RPMI7951 (cell line): Measurements from ENCODE around the gene TRMT11. TPM values are rescaled to one million over a fixed set of nuclear protein-coding genes. Genes with fewer than 3 reads are reported as not detected.
"Not testable (repeated sequence)": the region's sequence is repeated elsewhere in the genome, so short reads cannot be mapped to it uniquely, and the experiment has no call there.

Experiments used
- DNase-seq: peaks from one replicate; pipeline ENCODE4 v3.0.0-alpha.2; 2012; ENCODE audit warnings: low read depth
- total RNA-seq: library from RNA; depleted of rRNA; stranded (reverse); fragments of >200 nt; shearing (Covaris generic); gene quantifications from 2 replicates; pipeline ENCODE4 v1.2.3, GENCODE V29; 2014; rRNA removed

TRMT11 gene
- total RNA-seq: 27.0 and 28.6 TPM in 2 replicates

DNA sequence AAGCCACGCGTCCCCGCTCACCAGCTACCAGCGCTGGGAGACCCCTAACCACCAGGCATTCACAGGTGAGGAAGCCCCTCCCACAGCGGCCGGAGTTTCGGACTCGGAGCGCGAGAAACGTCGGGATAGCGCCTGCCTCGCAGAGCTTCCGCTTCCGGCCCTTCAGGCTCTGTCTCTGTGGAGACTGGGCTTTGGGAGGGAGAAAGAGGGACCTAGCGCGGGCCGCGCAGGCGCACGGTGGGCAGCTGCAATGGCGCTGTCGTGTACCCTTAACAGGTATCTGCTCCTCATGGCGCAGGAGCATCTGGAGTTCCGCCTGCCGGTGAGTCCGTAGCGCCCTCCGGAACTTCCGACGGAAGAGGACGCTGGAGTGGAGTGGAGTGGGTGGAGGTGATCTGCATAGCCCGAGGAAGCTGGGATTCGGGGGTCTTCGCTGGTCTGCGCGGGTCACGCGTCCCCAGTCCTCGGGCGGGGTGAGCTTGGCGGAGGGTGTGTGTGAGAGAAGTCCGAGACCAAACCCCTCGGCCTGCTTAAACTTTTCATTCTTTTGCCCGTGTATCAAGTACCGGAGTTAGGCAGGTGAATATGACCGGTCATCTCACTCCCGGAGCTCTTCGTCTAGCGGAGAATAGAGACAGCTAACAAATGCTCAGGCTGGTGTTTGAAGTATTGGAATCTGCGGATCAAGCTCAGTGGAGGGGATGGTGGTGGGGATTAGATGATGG lies at the start of gene TRMT11:
Gene TRMT11 (plus strand): TSS at position 240 of the 725 bp plus-strand sequence. CDS start 11 bp downstream, at position 251.
- DNase-seq: peak; percentile 85

DNA sequence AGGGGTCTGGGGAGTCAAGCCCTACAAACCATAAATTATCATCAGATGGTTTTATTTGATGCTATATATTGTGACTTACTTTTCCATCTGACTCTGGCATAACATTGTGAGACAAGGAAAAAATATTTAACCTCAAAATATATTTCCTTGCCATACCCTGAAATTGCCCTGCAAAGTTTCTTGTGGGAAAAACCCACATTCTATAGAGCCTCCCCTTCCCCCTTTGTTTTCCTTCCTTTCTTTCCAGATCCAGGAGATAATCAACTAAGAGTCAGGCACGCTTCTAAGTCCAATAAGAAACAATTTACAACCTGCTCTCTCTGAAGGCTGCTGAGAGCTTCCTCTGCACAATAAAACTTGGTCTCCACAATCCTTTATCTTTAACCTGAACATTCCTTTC lies 47.3 kb upstream of the TRMT11 start:
- no peak for DNase-seq

DNA sequence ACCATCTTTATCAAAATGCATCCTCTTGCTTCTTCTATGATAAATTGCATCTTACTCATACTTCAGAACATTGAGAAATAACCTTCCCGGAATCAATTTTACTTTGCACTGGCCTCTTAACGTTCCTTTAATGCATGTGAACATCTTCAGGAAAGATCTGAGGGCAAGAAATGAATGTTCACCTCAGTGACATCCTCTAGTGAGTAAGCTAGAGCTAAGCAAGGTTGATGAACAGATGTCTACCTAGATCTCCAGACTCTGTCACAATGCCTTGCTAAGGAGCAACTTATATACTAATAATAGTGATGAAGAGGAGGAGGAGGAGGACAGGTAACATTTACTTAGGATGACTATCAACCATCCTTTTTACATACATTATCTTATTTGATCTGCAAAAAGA lies 46.5 kb upstream of the TRMT11 start:
- no peak for DNase-seq

DNA sequence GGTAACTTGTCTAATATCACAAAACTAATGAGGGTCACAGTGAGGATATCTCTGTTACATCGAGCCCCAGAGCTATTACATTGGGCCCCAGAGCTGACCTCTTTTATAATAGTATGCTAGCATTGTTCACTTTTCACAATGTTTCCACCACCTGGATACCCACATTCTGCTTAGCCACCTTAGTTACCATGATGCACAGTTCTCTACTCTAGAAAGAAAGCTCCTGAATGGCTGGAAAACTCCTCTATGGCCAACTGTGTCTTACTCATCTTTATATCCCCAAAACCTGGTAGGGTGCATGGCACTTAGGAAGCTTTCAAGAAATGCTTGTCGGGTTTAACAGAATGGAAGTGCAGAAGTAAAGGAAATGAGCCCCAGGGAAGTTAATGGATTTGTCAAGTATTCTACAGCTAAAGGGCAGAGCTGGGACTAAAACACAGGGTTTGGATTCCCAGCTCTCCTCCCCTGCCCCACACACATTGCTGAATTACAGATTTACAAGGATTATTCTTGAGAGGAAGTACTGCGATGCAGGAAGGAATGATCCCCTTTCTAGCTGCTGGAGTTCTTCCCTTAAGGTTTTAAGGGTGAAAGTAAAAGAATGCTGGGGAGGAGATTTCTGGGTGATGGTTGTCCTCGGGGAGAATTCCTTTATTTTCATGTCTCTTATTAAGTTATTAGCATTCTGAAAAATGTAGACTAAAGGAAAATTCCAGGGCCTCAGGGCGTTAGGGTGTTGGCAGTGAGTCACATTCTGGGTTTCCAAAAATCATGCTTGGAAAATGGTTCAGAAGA lies 45.9 kb upstream of the TRMT11 start:
- DNase-seq: peak; percentile 72

DNA sequence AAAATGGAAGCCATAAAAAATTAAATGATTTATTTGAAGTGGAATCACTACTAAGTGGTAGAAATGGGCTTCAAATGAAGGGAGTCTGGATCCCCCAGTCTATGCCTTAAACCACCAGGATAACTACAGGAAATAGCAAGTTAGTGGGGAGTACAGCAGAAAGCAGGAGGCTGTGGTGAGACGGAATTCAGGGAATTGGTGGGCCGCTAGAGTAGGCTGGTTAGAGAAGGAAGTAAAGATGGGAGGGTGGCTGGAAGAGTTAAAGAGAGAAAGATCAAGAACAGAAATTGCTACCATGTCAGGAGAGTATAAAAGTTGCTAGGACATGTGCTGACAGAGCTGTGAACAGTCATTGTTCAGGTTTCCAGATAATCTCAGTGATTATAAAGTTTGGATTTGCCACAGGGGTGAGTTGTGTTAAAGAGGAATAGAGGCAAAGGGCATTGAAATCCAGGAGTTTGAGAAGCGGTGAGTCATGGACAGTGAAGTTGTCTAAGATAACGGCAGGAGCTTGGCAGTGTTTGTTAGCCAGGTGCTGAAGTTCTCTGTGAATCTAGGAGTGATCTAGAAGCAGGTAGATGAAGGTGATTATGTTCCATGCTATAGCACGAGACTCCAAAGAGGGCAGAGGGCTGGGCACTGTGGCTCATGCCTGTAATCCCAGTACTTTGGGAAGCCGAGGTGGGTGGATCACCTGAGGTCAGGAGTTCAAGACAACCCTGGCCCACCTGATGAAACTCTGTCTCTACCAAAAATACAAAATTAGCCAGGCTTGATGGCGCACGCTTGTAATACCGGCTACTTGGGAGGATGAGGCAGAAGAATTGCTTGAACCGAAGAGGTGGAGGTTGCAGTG lies 43.4 kb upstream of the TRMT11 start:
- DNase-seq: peak; percentile 50

DNA sequence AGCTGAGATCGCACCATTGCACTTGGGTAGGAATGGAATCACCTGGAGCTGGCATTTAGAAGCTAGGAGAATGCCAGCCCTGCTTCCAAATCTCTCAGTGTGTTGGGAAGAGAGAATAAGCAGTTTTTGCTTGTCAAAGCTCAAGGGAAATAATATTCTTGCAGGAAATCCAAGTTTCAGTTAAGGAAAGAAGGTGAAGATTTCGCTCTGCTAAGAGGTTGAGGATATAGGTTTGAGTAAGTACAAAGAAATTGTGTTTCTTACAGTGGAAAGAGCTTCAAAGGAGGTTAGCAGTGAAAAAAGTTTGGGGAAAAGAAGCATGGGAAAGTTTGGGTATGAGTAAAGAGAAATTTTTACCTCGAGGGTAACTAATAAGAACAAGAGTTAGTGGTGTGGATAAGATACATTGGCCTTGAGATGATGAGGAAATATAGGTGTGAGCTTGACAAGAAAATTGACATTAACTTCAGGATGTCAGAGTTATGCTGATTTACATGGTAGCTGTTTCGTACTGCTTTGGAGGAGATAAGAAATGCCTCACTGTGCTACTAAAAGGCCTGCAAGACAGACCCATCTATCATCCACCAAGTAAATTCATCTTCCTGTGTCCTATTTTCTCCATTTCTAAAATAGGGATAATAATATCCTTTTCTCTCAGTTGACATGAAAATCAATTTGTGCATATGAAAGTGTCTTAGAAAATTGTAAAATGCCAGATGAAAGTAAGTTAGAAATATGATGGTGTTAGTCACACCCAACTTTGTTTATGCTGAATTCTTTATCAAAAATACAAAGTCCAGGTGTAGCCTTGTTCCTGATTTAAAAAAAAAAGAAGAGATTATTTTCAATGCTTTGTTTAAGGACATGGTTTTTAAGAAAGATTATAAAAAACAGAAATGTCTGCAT lies 42.6 kb upstream of the TRMT11 start:
- DNase-seq: no peak

DNA sequence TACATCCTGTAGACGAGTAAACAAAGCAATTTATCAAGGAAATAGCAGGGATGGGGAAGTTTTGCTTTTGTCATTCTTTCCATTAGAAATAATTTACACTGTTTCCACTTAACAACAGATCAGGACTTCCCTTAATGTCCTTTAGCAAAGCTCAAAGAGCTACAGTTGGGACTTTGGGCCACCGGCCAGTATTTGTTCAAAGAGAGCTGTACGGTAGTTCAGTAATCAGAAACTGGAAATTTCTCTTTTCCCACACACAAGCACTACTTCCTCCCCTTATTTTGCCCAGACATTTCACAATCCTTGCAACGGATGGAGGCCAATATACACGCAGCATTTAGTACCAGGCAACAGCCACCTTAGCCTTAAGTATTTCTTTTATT lies 41.9 kb upstream of the TRMT11 start:
- DNase-seq: peak; percentile 84

DNA sequence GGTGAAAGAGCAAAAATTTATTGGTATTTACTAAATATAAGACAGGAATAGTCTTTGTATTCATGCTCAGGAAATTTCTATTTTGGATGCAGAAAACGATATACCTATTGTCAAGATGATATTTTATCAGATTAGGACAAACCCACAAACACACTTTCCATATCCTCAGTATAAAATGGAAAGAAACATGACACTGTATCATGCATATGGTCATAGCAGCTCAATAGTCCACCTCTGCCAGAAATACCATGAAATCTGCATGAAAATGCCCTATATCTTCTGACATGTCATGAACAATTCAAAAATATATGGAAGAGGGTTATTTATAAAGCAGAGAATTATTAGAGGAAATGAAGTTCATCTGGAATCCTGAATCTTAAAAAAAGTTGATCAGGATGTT lies 41.4 kb upstream of the TRMT11 start:
- no peak for DNase-seq

DNA sequence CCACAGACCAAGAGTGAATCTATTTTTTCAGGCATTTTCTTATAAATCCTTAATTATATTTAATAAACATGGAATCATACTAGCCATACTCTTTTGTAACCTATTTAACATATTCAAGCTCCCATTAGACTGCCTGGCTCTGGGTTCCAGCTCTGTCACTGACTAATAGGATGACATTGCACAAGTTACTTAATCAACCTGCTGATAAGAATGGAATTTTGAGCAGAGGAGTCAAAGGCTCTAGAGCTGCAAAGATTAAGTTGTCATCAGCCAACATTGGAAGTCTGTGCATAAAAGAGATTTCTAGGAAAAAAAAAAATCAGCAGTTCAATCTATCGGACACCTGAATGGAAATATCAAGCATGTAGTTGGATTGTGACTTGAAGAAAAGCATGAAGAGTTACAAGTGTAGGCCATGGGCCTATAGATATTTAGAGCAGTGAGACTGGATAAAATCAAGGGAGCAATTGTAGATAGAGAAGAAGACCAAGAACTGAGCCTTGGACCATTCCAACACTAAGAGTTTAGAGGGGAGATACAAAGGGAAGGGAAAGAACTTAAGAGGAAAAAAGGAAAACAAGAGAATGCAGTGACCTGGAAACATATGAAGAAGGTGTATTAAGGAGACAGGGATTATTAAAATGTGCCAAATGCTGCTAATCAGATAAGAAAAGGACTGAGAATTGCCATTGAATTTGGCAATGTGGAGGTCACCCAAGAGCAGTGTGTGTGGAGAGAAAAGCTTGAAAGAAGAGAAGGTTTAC lies 40.8 kb upstream of the TRMT11 start:
- peak; percentile 39 for DNase-seq

DNA sequence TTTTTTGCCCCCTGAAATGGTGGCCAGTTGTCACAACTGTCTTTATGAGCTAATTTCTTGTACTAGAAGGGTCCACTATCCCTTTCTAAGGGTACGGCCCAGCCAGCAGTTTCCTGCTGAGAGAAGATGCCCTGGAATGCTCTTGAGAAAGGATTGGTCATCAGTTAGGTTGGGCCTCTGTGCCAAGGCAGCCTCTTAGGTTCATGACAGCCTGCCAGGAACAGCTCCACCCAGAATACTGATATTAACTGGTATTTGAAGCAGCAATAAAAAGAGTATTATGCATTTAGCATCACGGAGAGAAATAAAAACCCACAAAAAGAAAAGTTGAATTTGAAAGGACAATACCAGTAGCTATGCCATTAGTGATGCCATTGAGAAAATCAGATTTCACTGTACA lies 38.7 kb upstream of the TRMT11 start:
- DNase-seq: peak; percentile 60

DNA sequence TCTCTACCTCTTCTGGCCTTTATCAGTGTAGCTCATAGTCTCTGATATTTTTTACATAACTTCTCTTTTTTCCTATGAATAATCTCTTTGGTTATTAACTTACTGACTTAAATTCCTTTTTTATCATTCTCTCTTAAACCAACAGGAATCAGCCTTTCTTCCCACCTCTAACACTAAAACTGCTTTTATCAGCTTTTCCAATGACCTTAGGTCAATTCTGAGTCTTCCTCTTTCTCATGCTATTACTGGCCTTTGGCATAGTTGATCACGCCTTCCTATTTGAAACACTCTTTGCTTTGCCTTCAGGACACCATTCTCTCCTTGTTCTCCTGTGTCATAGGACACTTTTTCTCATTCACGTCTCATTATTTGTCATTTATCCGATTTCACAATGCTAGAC lies 37.9 kb upstream of the TRMT11 start:
- no peak for DNase-seq

DNA sequence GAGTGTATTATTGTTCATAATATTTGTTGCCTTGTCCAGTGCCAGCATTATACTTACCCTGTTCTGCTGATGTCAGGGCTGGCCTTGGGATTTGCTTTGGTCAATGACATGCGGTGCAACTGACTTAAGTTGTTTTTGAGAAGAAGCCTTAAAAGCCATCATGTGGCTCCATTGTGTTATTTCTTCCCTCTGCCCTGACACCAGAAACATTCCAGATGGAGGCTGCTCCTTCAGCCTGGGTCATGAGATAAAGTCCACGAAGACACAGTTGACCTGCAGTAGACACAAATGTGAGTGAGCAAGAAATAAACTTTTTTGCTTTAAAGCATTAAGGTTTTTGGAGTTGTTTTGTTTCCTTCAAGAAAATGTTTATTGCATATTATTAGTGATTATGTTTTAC lies 37.3 kb upstream of the TRMT11 start:
- no peak for DNase-seq

DNA sequence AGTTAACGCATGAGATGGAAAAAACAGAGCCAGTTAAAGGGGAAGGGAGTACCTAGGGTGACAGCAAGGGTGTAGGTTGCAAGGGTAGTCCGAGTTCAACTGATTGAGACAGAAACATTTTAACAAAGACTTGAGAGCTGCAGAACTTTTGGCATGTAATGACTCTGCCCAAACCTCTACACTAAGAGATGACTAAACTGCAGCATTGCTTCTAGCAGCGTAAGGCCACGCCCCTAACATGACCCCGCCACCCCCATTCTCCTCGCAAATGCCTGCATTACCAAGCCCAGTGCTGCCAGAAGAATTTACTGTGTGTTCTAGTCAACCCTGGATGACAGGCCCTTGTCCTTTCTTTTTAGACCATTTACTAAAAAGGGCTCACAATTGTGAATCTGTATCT lies 36.0 kb upstream of the TRMT11 start:
- peak; percentile 79 for DNase-seq

DNA sequence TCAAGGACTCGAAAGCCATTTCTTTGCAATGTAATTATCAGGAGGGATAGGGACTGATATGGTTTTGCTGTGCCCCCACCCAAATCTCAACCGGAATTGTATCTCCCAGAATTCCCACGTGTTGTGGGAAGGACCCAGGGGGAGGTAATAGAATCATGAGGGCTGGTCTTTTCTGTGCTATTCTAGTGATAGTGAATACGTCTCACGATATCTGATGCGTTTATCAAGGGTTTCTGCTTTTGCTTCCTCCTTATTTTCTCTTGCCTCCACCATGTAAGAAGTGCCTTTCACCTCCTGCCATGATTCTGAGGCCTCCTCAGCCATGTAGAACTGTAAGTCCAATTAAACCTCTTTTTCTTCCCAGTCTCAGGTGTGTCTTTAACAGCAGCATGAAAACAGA lies 35.6 kb upstream of the TRMT11 start:
- not testable (repeated sequence) for DNase-seq

DNA sequence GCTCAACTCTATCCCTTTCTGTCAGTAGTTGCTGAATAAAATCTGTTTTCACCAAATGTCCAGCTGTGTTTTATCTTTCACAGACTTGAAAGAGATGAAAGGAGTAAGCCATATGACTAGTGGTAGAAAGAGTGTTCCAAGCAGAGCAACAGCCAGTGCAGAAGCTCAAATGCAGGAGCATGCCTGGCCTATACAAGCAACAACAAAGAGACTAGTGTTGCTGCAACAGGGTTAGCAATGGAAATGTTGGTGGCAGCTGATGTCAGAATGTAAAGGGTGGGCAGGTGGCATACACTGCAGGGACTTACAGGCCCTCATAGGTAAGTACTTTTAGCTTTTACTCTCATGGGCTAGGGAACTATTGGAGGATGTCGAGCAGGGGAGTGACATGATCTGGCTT lies 35.0 kb upstream of the TRMT11 start:
- DNase-seq: no peak

DNA sequence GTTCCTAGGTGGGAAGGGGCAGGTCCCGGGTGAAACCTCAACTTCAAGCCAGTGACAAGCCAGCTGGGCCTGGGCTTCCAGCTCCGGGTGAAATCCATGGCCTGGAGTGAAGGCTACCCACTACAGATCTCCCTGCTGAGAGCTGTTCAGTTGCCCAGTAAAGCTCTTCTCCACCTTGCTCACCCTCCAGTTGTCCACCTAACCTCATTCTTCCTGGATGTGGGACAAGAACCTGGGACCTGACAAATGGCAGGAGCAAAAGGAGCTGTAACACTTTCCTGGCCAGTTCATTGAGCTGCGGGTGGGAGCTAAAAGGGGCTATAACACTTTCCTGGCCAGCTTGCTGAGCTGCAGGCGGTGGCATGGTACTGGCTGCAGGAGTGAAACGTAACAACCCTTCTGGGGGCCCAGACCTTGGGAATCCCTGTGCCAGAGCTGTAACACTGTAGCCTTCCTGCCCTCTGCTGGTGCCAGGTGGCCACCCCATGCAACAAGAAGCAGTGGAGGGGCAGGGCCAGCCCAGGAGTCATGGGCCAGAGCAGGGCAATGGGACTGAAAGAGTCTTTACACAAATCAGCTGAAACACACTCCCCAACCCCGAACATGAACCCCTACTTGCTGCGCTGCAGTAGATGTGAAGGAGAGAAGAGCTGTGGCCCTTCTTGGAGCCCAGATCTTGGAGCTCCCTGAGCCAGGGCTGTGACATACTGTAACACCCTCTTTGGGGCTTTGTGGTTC lies 33.4 kb upstream of the TRMT11 start:
- peak; percentile 69 for DNase-seq

DNA sequence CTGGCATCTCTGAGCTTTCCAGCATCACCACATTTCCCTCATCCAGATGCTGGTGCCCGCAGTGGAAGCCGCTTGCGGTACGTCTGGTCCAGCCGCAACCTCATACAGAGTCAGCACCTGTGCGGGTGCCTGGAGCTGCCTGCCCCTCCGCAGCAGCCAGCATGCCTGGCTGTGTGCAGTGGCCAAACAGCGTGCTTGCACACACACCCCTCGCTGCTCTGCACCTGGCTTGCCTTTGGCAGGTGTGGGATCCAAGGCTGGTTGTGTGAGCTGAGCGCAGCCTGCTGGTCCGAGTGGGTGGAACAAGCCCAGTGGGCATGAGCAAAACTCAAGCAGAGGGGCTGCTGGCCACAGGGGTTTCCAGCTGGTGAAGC lies 32.9 kb upstream of the TRMT11 start:
- DNase-seq: no peak

DNA sequence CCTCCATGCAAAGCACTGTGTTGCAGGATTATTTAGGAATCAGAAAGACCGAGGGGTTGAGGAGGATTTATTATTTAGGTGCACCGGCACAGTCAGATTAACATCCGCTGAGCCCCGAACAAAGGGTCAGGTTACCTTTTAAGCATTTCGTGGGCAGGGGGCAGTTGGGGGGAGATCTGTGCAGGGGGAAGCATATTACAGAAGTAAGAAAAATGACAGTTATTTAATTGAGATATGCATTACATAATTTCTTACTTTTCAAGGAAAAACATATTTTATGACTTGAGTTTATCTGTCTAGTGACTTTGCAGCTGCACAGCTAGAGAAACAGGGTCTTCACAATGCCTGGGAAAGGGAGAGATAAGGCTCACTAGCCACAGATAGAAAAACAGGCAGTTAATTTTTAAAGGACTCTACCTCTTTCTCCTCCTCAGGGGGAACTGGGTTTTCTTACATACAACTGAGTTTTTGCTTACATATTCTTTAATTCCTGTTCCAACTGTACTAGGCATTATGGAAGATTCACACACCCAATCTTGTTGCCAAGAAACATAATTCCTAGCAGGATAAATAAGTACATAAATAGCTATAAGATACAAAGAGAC lies 31.5 kb upstream of the TRMT11 start:
- no peak for DNase-seq

DNA sequence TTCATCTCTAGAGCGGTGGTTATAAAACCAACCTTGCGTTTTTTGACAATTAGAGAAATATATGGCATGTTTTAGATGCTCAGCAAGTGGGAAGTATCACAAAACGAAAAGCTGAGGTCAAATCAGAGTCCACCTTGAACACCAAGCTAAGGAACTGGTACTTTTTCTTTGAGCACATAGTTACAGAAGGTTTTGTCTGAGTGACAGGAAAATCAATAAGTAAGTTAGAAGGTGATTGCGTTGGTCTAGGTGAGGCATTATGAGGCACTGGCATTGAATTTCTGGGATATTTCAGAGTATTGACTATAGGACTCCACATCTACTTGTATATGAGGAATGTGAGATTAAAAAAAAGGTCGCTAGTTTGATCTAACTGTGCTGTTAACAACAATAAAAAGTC lies 30.4 kb upstream of the TRMT11 start:
- no peak for DNase-seq
